HG03280 (cell line): ENCODE data around the gene TUSC2.
"Not testable (repeated sequence)": the region's sequence is repeated elsewhere in the genome, so short reads cannot be mapped to it uniquely, and the experiment has no call there.

Source experiments
- ATAC-seq: cut with Tn5 transposase; IDR thresholded peaks from one replicate; pipeline ENCODE4 v1.9.1; 2021; ENCODE audit warnings: mild to moderate bottlenecking, moderate library complexity; ENCODE audit not compliant: unreplicated experiment

Gene TUSC2

GRCh38 chr3:50319894-50320625 lies 8.0 kb downstream of the TUSC2 start:
- no peak for ATAC-seq

GRCh38 chr3:50319181-50319893 lies 8.7 kb downstream of the TUSC2 start:
- no peak for ATAC-seq

- no peak for ATAC-seq
Observed at GRCh38 chr3:50318615-50319014, 9.4 kb downstream of the TUSC2 start.

- no peak for ATAC-seq
Observed at GRCh38 chr3:50318163-50318562, 9.9 kb downstream of the TUSC2 start.

- no peak for ATAC-seq
Observed at GRCh38 chr3:50317300-50317699, 10.7 kb downstream of the TUSC2 start.

GRCh38 chr3:50316657-50317242 lies 11.3 kb downstream of the TUSC2 start:
- ATAC-seq, result no peak

GRCh38 chr3:50314816-50315215 lies 13.2 kb downstream of the TUSC2 start:
- no peak for ATAC-seq

GRCh38 chr3:50314342-50314741 lies 13.7 kb downstream of the TUSC2 start:
- ATAC-seq, result no peak

GRCh38 chr3:50312041-50312440 lies 16.0 kb downstream of the TUSC2 start:
- not testable (repeated sequence) for ATAC-seq

GRCh38 chr3:50304601-50305000 lies 23.4 kb downstream of the TUSC2 start:
- ATAC-seq, result no peak

GRCh38 chr3:50303013-50303815 lies 24.8 kb downstream of the TUSC2 start, which contains the start of gene HYAL1:
Gene HYAL1 (minus strand): TSS chr3:50303574. CDS start chr3:50302956, 618 bp downstream.
- no peak for ATAC-seq

- no peak for ATAC-seq
Observed at GRCh38 chr3:50302095-50303012, 25.7 kb downstream of the TUSC2 start.

- no peak for ATAC-seq
Observed at GRCh38 chr3:50300681-50301254, 27.3 kb downstream of the TUSC2 start.

GRCh38 chr3:50299929-50300680 lies 27.9 kb downstream of the TUSC2 start:
- no peak for ATAC-seq

- ATAC-seq, result no peak
Observed at GRCh38 chr3:50299638-50299928, 28.4 kb downstream of the TUSC2 start.

- peak; percentile 83 for ATAC-seq
Observed at GRCh38 chr3:50298836-50299637, 29.0 kb downstream of the TUSC2 start, which contains the start of the genes HYAL3 and NAA80. Gene HYAL3 (minus strand): TSS chr3:50299405. CDS start chr3:50295602, 3,803 bp downstream. Gene NAA80 (minus strand): TSS chr3:50299405. CDS start chr3:50297463, 1,942 bp downstream.

- ATAC-seq, result no peak
Observed at GRCh38 chr3:50297896-50298725, 29.9 kb downstream of the TUSC2 start.
